ENCODE data around the gene PPIL4. TPM values are rescaled to one million over a fixed set of nuclear protein-coding genes. Genes with fewer than 3 reads are reported as not detected.

PPIL4 gene
- total and polyA plus RNA-seq, 2 donors (not counting 3 experiments of a cell fraction or from before 2014, with no cell fraction given), result 2.2 to 27.8 TPM

DNA sequence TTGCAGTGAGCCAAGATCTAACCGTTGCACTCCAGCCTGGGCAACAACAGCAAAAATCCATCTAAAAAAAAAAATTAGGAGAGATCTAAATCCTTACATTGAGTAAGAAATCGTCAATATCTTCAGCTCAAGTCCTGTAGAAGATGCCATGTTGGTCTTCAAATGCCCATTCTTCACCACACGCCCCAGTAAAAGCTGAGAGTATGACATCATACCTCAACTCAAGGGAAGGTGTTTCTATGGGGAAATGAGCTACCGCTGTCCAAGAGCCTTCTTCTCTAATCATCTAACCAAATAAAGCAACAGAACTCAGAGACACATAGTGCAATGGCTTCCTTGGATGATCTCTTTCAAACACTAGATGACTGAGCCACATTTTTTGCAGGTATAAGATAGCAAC, 58.5 kb downstream of the PPIL4 start:
- Histone ChIP-seq H3K4me3 (replicated peaks in 1 of 3; ENCODE audit: insufficient read depth in 1 of 3, low read depth in 1 of 3, low read length in 3 of 3) (no peak overlapping the region), H3K4me2 (ENCODE audit: insufficient read depth, low read length) (no peak overlapping the region), H3K9ac (replicated peaks; ENCODE audit: extremely low read depth, insufficient read depth, low read length) (no peak overlapping the region), H3K4me1 (ENCODE audit: control insufficient read depth, extremely low read depth, insufficient read depth, low read length) (no peaks in the 10 kb centered on the region), H3K79me2 (ENCODE audit: control insufficient read depth, insufficient read depth, low read length) (no peaks in the 10 kb centered on the region), H3K9me3 (replicated peaks; ENCODE audit: control insufficient read depth, insufficient read depth, low read length) (no peaks in the 10 kb centered on the region), H3K27me3 (ENCODE audit: control insufficient read depth in 2 of 2, insufficient read depth in 2 of 2, low read length in 2 of 2) (no peaks in the 10 kb centered on the region), H3K9me1 (replicated peaks; ENCODE audit: control insufficient read depth, extremely low read depth, insufficient read depth, low read length) (no peaks in the 10 kb centered on the region), H3K27ac (ENCODE audit: insufficient read depth, low read depth, low read length) (no peak overlapping the region), H3K36me3 (ENCODE audit: control insufficient read depth in 2 of 2, extremely low read depth in 1 of 2, insufficient read depth in 2 of 2, low read length in 2 of 2) (no peaks in the 10 kb centered on the region), H2AFZ (ENCODE audit: low read depth, low read length) (no peak overlapping the region), H4K20me1 (replicated peaks; ENCODE audit: control insufficient read depth, extremely low read depth, insufficient read depth, low read length) (no peaks in the 10 kb centered on the region)
- intact Hi-C loops (cut with micrococcal nuclease) (no loop called here), dilution Hi-C loops (cut with MboI; ENCODE audit: extremely low pct_ligation_motif_present, low sequenced_read_pairs) (no loop called here)
- FAIRE-seq (no peak), DNase-seq (ENCODE audit: low read depth, low spot score) (no peak)
- POLR2A ChIA-PET, result no interaction called here
- CTCF ChIA-PET, result interaction anchor here (1.2 to 1.7 kb wide), 2 partner anchors 10 to 55 kb away, joined by 3 to 4 read pairs; no protein-coding TSS in a partner anchor
- BruUV-seq (replicated peaks), result no TSS peak
- TF ChIP-seq POLR2A (IDR thresholded peaks at IDR 0.05; ENCODE audit: low read depth, low read length) (no peak), EZH2 (IDR thresholded peaks at IDR 0.05; ENCODE audit: borderline replicate concordance, low read depth, low read length, severe bottlenecking) (no peak), POLR2AphosphoS5 (IDR thresholded peaks at IDR 0.05; ENCODE audit: insufficient read depth, low read depth, low read length) (no peak)

DNA sequence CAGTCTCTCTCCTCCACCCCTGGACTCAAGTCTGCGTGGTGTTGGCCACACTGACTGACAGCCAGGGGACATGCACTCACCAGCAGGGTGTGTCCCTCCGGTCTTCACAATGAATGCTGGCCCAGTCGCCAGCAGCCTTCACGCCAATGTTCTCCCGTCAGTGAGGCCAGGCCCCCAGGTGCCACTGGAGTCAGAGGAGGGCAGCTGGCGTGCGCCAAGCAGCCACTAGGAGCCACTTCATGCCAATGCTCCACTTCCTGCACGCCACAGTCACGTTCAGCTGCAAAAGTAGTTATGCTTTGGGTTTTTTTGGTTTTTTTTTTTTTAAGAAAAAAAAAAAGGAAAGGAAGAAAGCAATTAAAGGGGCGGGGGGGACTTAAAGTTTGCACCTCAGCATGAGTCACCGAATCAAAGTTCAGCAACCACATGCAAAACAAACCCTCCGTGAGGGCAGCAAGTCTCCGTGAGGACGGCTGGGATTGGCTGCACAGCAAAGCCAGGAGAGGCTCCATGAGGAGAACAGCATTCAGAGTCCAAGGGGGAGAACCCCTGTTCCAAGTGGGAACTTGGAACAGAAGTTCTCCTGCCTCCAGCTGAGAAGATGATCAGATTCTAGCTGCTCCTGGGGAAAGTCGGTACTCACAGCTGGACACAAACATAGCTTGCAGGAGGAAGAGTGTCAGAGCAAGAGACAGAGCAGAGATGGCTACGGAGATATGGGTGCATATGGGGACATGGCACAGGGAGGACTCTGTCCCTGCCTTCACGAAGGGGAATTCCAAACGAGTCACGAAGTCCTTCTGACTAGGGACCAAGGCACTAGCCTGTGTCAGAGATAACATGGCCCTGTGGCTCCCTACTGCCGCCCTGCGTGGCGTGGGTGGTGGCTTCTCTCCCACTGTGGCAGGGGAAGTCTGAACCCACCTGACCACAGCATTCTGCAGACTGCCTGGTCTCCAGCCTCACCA, 60.8 kb downstream of the PPIL4 start, which contains the start of gene ZC3H12D:
Gene ZC3H12D (minus strand): TSS at position 282 of the 968 bp plus-strand sequence. CDS start 10,471 bp downstream, outside the sequence.
- DNase-seq (ENCODE audit: low read depth, low spot score) (no peak), FAIRE-seq (no peak)
- H3K4me1 ChIP-seq (ENCODE audit: control insufficient read depth, extremely low read depth, insufficient read depth, low read length), result peaks cover 3% of the 10 kb centered on the region
- intact Hi-C loops (cut with micrococcal nuclease) (no loop called here), dilution Hi-C loops (cut with MboI; ENCODE audit: extremely low pct_ligation_motif_present, low sequenced_read_pairs) (no loop called here)
- no peaks in the 10 kb centered on the region for H4K20me1 ChIP-seq (replicated peaks; ENCODE audit: control insufficient read depth, extremely low read depth, insufficient read depth, low read length)
- H3K79me2 ChIP-seq (ENCODE audit: control insufficient read depth, insufficient read depth, low read length), result no peaks in the 10 kb centered on the region
- TF ChIP-seq FOS (IDR thresholded peaks at IDR 0.05; ENCODE audit: borderline replicate concordance, insufficient read depth, low read length), result no peak
- no peak for TF ChIP-seq MYC (IDR thresholded peaks at IDR 0.05; ENCODE audit: low read depth, low read length)
- no peak for TF ChIP-seq GATA2 (IDR thresholded peaks at IDR 0.05; ENCODE audit: insufficient read depth, insufficient read length, low read depth, low read length)
- H3K27me3 ChIP-seq (ENCODE audit: control insufficient read depth in 2 of 2, insufficient read depth in 2 of 2, low read length in 2 of 2), result no peaks in the 10 kb centered on the region
- H3K9ac ChIP-seq (replicated peaks; ENCODE audit: extremely low read depth, insufficient read depth, low read length), result no peak within 1 kb of the TSS
- H3K36me3 ChIP-seq (ENCODE audit: control insufficient read depth in 2 of 2, extremely low read depth in 1 of 2, insufficient read depth in 2 of 2, low read length in 2 of 2), result no peaks in the 10 kb centered on the region
- POLR2A ChIA-PET, result no interaction called here
- H3K4me3 ChIP-seq (replicated peaks in 1 of 3; ENCODE audit: insufficient read depth in 1 of 3, low read depth in 1 of 3, low read length in 3 of 3), result no peak within 1 kb of the TSS
- H2AFZ ChIP-seq (ENCODE audit: low read depth, low read length), result no peak within 1 kb of the TSS
- no peak within 1 kb of the TSS for H3K27ac ChIP-seq (ENCODE audit: insufficient read depth, low read depth, low read length)
- H3K4me2 ChIP-seq (ENCODE audit: insufficient read depth, low read length), result no peak within 1 kb of the TSS
- H3K9me1 ChIP-seq (replicated peaks; ENCODE audit: control insufficient read depth, extremely low read depth, insufficient read depth, low read length), result no peaks in the 10 kb centered on the region
- BruUV-seq (replicated peaks), result no TSS peak
- no peaks in the 10 kb centered on the region for H3K9me3 ChIP-seq (replicated peaks; ENCODE audit: control insufficient read depth, insufficient read depth, low read length)
- CTCF ChIA-PET, result interaction anchor here (1.1 to 3.1 kb wide), 2 partner anchors 24 to 456 kb away, joined by 3 to 12 read pairs; no protein-coding TSS in a partner anchor
